GM21423 (cell line): ENCODE data around the gene CYP4F8.

Experiments used
- ATAC-seq: cut with Tn5 transposase; IDR thresholded peaks from one replicate; pipeline ENCODE4 v1.9.1; 2021; ENCODE audit warnings: mild to moderate bottlenecking, moderate library complexity; ENCODE audit not compliant: unreplicated experiment

Gene CYP4F8

DNA sequence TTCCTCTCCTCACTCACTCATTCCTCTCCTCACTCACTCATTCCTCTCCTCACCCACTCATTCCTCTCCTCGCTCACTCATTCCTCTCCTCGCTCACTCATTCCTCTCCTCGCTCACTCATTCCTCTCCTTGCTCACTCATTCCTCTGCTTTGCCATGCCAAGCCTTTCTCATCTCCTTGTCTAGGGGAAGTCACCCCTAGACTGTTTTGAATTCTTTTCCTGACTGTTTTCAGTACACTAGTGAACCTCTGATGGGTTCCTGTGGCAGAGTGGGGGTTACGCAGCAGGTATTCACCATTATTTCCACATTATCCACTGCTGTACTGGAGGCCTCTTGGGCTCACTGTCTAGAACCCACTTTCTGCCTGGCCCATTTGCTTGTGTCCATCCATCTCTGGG, 1.2 kb downstream of the CYP4F8 start:
- no peak for ATAC-seq

DNA sequence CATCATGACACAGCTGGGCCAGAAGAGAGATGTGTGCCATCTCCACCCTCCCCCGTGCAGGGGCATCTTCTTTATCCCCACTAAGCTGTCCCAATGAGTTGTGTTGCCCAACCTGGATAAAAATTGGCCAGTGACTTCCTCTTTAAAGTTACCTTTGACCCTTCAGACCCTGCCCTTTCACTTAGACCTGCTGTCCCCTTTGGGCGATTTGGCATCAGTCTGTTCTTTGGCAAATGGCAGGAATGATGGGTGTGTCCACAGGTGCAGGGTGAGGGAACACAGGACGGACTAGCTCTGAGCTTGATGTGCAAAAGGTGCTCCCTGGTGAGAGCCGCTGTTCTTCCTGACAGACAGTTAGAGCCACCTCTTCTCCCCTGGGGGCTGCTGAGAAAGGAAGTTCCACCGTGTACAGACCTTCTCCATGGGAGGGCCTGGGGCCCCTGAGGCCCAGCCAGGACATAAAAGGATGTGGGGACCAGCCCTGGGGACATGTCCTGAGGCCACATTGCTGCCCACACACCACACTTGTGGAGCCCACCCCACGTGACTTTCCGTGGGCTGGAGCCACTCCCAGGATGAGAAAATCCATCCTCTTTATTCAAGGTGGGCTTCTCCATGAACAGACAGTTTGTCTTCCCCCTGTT, 1.7 kb downstream of the CYP4F8 start:
- no peak for ATAC-seq

DNA sequence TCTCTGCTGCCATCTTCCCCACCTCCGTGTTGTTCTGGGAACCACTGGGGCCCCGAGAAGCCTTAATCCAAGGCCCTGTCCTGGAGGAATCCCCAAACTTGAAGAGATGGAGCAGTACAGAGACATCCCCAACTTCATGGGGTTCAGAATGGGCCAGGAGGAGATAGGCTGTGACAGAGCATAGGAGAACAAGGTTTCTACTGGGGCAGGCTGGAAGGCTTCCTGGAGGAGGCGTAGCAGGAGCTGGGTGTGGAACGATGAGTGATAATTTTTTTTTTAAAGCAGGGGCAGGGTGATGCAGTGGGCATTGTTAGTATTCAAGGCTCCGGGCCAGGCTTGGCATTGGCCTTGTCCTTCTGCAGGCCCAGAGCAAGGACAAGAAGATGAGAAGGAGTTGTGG, 3.3 kb downstream of the CYP4F8 start:
- ATAC-seq: no peak

DNA sequence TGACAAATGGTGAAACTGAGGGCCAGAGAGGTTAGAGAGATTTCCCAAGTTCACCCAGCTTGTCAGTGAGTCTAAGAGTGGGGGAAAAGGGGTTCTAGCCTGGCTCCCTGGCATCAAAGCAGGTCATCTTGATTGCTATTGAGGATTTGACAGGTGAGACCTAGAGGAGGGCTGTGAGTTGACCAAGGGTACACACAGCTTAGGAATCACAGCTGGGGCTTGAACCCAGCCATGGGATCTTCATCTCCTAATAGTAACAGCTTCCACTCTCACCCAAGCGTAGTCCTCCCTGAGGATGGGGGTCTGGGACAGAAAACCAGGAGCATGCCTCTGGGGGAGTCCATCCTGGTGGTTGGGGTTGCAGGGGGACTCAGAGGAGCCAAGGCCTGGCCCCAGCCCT, 6.8 kb downstream of the CYP4F8 start:
- no peak for ATAC-seq

DNA sequence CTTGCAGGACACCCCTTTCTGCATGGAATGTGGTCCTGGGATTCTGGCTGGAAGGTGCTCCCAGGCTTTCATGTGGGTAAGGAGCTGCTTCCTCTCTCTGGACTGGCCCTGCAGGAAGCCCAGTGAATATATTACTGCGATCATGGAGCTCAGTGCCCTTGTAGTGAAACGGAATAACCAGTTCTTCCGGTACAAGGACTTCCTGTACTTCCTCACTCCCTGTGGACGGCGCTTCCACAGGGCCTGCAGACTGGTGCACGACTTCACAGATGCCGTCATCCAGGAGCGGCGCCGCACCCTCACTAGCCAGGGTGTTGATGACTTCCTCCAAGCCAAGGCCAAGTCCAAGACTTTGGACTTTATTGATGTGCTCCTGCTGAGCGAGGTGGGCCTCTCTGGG, 8.0 kb downstream of the CYP4F8 start:
- ATAC-seq: no peak

DNA sequence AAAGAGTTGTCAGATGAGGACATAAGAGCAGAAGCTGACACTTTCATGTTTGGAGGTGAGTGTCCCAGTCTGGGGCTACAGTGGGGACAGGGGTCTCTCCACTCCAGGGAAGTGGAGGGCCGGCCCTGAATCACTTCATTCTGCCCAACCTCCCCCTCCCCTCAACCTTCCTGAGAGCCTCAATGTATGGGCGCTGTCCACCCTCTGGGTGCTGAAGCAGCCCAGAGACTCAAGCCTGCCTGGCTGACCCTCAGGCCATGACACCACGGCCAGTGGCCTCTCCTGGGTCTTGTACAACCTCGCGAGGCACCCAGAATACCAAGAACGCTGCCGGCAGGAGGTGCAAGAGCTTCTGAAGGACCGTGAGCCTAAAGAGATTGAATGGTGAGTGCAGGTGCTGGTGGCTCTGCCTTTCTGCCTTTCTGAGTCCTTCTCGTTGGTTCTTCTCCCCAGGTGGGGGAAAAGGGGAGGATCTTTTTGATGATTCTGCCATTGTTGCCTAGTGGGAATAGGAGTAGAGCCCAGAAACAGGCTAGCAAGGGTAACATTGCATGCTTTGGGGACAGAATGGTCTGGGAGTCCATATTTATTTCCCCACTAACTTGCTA, 8.8 kb downstream of the CYP4F8 start:
- ATAC-seq: no peak

DNA sequence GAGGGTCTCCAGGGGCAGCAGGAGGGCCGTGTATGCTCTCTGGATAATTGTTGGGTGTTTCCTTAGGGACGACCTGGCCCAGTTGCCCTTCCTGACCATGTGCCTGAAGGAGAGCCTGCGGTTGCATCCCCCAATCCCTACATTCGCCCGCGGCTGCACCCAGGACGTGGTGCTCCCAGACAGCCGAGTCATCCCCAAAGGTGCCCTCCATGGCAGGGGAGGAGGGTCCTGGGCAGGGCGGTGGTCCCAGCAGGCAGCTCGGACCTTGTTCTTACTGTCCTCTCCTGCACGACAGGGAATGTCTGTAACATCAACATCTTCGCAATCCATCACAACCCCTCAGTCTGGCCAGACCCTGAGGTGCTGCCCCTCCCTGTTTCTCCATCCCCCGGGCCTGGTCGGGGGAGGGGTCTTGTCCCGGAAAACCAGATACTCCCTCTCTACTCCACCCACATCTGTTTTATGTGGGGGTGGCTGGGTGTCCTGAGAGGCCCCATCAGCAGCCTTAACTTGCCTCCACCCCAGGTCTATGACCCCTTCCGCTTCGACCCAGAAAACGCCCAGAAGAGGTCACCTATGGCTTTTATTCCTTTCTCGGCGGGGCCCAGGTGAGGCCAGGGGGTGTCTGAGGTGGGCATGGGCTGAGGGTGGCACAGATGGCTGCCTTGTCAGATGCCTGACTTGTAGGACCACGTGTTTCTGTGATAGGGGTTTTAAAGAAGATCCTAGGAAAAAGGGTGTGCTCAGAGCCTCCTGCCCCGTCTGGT, 13.4 kb downstream of the CYP4F8 start:
- no peak for ATAC-seq

DNA sequence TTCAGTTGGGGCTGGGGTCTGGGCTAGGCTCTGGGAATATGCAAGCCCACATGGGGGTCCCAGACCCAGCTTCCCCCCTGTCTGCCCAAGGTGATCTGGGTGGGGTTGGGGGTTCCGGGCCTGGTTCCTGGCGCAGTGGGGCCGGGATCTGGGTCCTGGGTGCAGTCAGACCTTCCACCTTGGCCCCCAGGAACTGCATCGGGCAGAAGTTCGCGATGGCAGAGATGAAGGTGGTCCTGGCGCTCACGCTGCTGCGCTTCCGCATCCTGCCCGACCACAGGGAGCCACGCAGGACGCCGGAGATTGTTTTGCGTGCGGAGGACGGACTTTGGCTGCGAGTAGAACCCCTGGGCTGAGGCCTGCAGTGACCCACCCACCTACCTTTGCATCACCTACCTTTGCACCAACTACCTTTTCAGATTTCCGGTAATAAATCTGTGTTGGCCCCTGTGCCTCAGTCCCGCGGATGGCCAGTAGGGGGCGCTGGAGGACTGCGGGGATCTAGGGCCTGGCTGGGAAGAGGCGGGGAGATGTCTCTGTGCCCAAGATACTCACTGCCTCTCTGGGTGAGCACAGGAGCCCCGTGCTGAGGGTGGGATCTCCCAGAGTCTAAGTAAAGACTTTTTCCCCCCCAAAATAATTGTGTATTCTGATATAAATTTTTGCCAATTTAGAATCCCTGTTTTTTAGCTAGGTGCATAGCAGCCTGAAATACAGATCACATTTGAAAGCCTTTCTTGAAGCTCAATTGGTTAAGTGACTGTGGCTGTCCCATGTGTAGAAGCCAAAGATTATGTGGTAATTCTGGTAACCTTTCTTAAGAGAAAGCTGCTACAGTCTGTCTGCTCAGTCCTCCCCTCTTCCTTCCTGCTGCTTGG, 14.2 kb downstream of the CYP4F8 start:
- ATAC-seq: no peak

DNA sequence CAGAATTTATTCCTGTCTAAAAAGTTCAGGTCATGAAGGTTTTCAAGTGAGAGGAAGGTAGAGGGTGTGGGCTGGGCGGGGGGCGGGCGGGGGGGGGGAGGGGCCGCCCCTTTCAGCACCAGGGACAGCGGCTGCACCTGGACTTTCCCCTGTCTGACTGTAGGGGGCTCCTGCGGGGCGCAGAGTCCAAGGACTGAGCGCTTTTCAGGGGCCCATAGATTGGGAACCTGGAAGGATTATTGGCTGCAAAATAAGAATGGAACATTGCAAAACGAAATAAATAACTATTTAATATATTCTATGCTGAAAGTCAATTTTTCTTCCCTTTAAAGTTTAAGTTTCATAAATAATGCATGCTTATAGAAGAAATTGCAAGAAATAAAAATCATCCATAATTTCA, 16.8 kb downstream of the CYP4F8 start:
- no peak for ATAC-seq

DNA sequence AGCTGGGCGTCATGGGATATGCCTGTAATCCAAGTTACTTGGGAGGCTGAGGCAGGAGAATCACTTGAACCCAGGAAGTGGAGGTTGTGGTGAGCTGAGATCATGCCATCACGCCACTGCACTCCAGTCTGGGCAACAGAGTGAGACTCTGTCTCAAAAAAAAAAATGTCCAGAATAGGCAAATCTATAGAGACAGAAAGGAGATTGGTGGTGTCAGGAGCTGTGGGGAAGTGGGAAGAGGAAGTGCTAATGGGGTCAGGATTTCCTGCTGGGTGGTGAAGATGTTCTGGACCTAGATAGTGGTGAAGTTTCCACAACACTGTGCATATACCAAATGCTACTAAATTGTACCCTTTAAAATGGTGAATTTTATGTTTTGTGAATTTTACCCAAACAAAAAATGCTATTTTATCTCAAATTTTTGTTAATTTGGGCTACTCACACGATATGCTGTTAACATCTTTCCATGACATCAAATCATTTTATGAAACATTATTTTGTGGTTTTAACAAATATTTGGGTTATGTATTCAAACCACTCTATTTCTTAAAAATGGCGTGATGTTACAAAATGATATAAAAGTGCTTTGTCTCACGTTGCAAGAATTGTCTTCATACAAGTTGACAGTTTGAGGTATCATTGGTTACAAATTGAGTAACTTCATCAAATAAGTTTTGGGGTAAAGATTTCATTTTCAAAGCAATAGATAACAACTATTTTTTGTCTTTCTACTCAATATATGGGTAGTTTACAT, 18.2 kb downstream of the CYP4F8 start:
- ATAC-seq: no peak

DNA sequence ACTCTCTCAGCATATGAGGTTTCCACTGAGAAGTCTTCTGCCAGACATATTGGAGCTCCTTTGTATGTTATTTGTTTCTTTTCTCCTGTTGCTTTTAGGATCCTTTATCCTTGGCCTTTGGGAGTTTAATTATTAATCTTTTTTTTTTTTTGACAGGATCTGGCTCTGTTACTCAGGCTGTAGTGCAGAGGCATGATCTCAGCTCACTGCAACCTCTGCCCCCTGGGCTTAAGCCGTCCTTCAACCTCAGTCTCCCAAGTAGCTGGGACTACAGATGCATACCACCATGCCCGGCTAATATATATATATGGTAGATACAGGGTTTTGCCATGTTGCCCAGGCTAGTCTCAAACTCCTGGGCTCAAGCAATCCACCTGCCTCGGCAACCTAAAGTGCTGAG, 19.1 kb downstream of the CYP4F8 start:
- no peak for ATAC-seq

DNA sequence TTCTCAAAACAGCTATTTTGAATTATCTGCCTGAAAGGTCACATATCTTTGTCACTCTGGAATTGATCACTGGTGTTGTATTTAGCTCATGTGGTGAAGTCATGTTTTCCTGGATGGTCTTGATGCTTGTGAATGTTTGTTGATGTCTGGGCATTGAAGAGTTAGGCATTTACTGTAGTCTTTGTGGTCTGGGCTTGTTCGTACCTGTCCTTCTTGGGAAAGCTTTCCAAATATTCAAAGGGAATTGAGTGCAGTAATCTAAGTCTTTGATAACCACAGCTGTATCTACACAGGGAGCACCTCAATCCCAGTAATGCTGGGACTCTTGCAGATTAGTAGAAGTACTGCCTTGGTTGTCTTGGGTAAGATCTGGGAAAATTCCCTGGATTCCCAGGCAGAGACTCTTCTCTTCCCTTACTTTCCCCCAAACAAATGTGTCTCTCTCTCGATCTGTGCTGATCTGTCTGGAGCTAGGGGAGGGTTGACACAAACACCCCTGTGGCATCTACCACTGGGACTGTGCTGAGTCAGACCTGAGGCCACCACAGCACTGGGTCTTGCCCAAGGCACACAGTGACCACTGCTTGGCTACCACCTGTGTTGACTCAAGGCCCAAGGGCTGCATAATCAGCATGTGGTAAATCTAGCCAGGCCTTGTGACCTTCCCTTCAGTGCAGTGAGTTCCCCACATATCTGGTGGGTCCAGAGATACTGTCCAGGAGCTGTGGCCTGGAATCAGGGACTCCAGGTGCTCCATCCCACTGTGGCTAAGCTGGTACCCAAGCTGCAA, 20.2 kb downstream of the CYP4F8 start:
- ATAC-seq: no peak

DNA sequence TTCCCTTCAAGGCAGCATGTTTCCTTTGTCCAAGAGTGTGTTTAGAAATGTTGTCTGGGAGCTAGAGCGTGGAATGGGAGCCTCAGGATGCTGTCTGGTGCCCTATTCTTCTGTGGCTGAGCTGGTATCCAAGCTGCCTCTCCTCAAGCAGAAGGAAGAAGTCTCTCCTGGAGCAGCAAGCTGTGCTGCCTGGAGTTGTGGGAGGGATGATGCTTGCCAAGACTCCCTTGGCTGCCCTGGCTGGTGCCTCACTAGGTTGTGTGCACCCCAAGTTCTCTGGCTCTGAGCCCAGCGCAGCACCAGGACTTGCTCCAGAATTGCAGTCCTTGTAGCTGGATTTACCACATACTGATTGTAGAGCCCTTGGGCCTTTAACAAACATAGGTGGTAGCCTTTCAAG, 21.0 kb downstream of the CYP4F8 start:
- no peak for ATAC-seq

DNA sequence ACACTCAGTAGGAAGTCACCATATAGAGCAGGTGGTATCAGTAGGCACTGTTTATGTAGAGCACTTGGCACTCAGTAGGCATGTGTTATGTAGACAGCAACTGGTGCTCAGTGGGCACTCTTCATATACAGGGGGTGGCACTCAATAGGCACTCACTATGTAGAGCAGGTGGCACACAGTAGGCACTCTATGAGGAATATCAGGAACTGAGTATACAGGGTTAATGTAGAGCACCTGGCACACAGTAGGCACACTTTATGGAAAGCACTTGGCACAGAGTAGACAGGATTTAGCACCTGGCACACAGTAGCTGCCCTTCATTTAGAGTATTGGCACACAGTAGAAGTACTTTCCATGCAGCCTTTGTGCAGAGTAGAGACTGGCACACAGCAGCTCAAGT, 24.6 kb downstream of the CYP4F8 start:
- ATAC-seq: no peak

DNA sequence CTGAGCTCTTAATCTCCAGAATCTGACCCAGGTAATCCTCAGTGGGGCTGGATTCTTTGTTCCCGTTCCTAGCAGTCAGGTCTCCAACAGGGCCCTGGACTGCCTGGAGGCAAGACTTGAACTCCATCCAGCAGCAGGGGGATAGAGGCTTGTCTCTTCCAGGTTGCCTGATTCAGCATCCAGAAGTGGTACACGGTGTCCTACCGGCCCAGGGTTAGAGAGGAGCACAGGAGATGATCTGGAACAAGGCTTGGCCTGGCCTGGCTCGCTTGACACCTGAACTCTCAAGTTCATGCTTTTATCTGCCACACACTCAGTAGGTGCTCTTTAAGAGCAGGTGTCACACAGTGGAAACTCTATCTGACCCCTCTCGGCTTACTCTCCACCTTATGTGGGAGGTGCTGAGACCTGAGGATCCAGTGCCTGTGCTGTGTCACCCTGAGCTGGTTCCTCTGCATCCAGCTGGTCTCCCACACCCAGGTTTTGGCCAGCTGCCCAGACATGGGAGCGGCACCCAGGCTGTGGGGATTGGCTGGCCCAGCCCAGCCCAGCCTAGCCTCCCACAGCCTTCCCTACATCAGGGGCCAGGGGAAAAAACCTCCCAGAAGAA, 25.4 kb downstream of the CYP4F8 start, which contains the start of gene CYP4F3:
Gene CYP4F3, plus strand, starts transcription at position 604 of the 610 bp plus-strand sequence. CDS start 519 bp downstream, outside the sequence.
- no peak for ATAC-seq

DNA sequence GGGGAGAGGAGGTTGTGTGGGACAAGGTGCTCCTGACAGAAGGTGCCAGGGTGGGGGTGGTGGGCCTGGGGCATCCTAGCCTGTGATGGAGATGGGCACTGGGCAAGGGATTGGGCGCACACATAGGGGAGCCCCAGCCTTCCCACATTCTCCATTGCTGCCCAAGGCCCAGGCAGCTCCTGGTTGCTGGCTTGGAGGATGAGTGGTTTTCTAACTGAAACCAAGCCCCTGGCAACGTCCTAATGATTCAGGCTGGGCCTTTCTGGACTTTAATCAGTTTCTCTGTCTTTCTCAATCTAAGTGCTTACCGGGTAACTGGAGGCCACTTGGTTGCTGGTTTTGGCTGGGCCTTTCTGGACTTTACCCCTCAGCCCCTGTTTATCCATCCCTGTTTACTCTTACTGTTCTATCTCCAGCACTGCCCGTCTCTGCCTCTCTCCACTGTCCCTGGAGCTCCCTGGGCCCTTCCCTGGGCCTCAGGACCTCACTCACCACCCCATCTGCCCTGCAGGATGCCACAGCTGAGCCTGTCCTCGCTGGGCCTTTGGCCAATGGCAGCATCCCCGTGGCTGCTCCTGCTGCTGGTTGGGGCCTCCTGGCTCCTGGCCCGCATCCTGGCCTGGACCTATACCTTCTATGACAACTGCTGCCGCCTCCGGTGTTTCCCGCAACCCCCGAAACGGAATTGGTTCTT, 26.0 kb downstream of the CYP4F8 start:
- ATAC-seq: no peak

DNA sequence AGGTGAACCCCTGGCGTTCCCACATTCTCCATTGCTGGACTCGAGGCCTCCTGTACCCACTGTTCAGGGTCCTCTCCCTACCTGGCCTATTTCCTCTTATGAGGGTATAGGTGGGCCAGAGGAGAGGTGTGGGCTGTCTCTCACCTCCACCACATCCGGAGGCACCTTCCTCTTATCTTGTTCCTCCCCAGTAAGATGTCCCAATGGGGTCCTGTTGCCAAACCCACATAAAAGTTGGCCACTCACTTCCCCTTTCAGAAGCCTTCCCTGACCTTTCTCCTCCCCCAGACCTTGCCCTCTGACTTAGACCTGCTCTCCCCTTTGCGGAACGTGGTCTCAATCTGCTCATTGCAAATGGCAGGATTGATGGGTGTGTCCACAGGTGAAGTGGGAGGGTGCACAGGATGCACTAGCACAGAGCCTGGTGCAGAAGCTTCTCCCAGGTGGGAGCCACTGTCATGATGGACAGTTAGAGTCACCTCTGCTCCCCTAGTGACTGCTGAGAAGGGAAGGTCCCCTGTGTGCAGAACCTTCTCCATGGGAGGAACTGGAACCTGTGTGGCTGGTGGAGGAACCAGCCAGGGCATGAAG, 27.0 kb downstream of the CYP4F8 start:
- ATAC-seq: no peak

DNA sequence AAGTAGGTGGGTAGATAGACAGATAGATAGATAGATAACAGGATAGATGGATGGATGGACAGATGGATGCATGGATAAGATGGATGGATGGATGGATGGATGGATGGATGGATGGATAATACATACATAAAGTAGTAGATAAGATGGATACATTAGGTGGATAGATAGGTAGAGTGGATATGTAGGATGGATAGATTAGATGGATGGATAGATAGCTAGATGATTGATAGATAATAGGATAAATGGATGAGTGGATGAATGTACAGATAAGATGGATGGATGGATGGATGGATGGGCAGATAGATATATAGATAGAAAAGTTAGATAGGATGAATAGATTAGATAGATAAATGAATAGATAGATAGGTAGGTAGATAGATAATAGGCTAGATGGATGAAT, 27.8 kb downstream of the CYP4F8 start:
- no peak for ATAC-seq
